Fibroblast of pulmonary artery (primary cell): ENCODE measurements around the gene COX7B2.

Source experiments
- DNase-seq: peaks from one replicate; pipeline ENCODE4 v3.0.0-alpha.2; 2010; ENCODE audit warnings: low read depth
- H3K4me3 ChIP-seq: replicated peaks from 2 replicates; pipeline ENCODE4 v1.5.1; 2011; ENCODE audit warnings: low read depth, mild to moderate bottlenecking, control low read depth, low read length, moderate library complexity
- TF ChIP-seq, protein P1 (sequence below): IDR thresholded peaks from 2 replicates; pipeline ENCODE4 v1.5.1; 2011; ENCODE audit warnings: mild to moderate bottlenecking, control low read depth, low read length, inconsistent platforms; ENCODE audit errors: missing control alignments

The COX7B2 gene

DNA sequence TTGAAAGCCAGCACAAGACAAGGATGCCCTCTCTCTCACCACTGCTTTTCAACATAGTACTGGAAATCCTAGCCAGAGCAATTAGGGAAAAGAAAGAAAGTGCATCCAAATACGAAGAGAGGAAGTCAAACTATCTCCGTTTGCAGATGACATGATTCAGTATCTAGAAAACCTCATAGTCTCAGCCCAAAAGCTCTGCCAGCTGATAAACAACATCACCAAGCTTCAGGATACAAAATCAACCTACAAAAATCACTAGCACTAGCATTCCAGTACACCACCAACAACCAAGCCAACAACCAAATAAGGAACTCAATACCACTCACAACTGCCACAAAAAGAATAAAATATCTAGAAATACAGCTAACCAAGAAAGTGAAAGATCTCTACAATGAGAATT is 38.6 kb downstream of the COX7B2 start:
- DNase-seq = no peak
- TF ChIP-seq, protein P1, sequence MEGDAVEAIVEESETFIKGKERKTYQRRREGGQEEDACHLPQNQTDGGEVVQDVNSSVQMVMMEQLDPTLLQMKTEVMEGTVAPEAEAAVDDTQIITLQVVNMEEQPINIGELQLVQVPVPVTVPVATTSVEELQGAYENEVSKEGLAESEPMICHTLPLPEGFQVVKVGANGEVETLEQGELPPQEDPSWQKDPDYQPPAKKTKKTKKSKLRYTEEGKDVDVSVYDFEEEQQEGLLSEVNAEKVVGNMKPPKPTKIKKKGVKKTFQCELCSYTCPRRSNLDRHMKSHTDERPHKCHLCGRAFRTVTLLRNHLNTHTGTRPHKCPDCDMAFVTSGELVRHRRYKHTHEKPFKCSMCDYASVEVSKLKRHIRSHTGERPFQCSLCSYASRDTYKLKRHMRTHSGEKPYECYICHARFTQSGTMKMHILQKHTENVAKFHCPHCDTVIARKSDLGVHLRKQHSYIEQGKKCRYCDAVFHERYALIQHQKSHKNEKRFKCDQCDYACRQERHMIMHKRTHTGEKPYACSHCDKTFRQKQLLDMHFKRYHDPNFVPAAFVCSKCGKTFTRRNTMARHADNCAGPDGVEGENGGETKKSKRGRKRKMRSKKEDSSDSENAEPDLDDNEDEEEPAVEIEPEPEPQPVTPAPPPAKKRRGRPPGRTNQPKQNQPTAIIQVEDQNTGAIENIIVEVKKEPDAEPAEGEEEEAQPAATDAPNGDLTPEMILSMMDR = no peak
- no peak overlapping the region for H3K4me3 ChIP-seq

DNA sequence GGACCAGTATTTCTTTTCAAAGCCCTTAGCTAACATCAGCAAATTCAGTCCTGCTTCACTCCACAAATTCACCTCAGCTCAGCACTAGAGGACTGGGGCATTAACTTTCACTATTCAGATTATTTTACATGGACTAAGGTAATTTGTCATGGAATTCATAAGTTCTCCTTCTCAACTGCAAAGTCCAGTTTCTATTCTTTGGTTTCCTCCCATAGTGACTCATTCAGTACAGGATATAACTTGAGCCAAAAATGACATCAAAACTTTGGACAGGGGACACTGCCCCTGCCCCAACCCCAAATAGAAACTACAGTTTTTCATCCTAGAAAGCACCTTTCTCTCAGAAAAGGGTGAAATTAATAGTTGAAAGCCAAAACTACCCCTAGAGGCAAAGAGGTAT is 52.7 kb downstream of the COX7B2 start:
- TF ChIP-seq, protein P1 = no peak
- no peak for DNase-seq

DNA sequence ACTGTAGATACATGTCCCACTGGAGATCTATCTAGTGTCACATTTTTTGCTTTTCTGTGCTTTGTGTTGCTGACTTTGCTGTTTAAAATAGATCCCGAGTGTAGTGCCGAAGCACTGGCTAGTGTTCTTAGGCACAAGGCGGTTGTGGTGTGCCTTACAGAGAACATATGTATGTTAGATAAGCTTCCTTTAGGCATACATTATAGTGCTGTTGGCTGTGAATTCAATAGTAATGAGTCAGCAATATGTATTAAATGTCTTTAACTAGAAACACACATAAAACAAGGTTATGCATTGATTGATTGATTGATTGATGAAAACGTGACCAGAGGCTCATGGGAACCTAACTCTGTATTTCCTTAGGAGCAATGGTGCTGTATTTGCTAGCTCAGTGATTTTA is 56.2 kb downstream of the COX7B2 start:
- no peak overlapping the region for H3K4me3 ChIP-seq
- no peak for DNase-seq
- TF ChIP-seq, protein P1 = no peak

More for the DNA sequence above, 52.7 kb downstream of the COX7B2 start:
- H3K4me3 ChIP-seq = no peak overlapping the region

DNA sequence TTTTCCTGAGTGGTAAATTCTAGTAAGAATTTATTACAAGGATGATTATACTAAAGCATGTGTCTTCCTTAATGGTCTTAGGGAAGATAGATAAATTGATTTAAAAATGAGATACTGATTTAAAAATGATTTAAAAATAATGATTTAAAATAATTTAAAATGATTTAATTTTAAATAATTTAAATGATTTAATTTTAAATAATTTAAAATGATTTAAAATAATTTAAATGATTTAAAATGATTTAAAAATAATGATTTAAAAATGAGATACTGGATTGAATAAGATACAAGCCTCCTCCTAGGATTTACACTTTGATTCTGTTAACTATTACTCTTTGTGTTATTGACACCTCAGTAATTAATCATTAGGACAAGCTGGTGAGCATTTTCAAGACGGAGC is 59.0 kb downstream of the COX7B2 start:
- TF ChIP-seq, protein P1 = no peak
- no peak for DNase-seq
- H3K4me3 ChIP-seq = no peak overlapping the region

DNA sequence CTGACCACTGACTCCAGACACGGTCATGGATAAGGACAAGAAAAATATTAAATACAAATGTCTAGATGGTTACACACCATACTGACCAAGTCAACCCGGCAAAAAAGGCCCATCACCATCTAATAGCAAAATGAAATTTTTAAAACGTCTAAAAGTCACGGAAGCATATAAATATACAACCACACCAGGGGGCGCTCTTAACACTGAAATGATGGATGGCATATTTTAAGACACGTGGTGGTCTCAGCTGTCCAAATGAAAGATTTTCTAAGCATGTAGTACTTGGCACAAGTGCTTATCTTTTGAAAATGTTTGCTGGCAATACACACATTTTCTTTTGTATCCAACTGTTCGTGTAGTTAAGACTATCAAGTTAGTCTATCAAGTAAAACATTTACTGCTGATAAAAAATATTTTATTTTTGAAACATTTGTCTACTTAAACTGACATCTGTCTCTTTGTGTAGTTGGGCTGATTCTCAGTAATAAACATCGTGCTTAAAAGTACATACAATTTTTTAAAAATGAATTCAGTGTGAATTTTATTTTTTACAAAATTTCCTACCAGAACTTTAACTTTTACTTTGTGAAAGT is 64.6 kb downstream of the COX7B2 start:
- TF ChIP-seq, protein P1 = peak; percentile 71
- no peak overlapping the region for H3K4me3 ChIP-seq
- DNase-seq = peak; percentile 77

DNA sequence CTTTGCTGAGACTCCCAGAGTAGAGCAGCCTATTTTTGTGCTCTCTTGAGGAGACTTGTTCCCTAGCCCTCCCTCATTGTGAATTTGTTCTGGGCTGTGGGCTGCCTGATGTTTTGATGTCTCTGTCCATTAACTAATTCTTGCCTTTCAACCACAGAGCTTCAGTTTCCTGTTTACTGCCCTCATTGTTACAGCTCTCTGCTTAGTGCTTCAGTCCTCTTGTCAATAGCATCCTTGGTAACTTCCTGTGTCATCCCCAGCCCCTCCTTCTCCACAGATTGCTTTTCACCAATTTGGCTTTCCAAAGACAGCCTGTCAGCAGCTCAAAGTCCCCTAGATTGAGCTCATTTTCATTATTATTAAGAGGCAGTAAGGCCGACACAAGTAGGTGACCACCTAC is 69.9 kb downstream of the COX7B2 start:
- no peak for DNase-seq

More for the DNA sequence above, 69.9 kb downstream of the COX7B2 start:
- H3K4me3 ChIP-seq = no peak overlapping the region
- TF ChIP-seq, protein P1 = no peak
